Activated CD4-positive, alpha-beta T cell treated with anti-CD3 and anti-CD28 coated beads, Interleukin-2, amount 50 U/mL, for 4 hours (primary cell): ENCODE data around the gene ZNF83.

Source experiments
- DNase-seq, 2 experiments: peaks; one replicate each; pipeline ENCODE4 v3.0.0-alpha.2; 2020

ZNF83 gene

DNA sequence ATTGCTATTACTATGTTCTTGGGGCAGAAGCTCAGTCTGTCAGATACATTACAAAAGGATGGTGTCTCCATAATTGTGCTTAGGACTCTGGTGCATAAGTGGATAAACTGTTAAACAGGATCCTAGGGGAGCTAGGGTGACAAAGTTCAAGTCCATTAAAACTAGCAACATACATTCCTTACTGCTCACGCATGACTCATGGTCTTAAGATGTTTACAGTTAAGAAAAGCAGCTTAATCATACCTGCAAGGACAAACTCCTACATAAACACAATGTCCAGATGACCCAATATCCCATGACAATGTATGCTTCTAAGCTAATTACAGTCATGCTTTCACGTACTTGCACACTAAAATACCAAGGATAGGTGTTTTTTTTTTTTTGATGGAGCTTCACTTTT lies 71.6 kb downstream of the ZNF83 start:
- DNase-seq: no peak

- DNase-seq: no peak
Observed at GRCh38 chr19:52566121-52566520, 72.0 kb downstream of the ZNF83 start.
